Spleen (tissue), 11 donors: ENCODE results near the gene VPS8. TPM values are rescaled to one million over a fixed set of nuclear protein-coding genes. Genes with fewer than 3 reads are reported as not detected.

Experiments used
- DNase-seq: peaks from one replicate; pipeline ENCODE4 v3.0.0-alpha.2; 2020
- H3K27ac ChIP-seq, 8 donors: fragments of 200-600 bp; sonication (generic) in 7 of 8; 1 replicate in 4 of 8; 2 replicates in 4 of 8; pipeline versions ENCODE4 v1.5.0 to v1.8.0; 2016 to 2021; ENCODE audit warnings: inconsistent platforms in 4 of 8, mild to moderate bottlenecking in 4 of 8, moderate library complexity in 1 of 8
- H3K27me3 ChIP-seq, 7 donors: fragments of 200-600 bp; sonication (generic) in 6 of 7; replicated peaks in 1 of 7; 1 replicate in 4 of 7; 2 replicates in 3 of 7; pipeline versions ENCODE4 v1.5.0 to v1.8.0; 2016 to 2021; ENCODE audit warnings: inconsistent platforms in 3 of 7, mild to moderate bottlenecking in 1 of 7
- H3K36me3 ChIP-seq, 6 donors: fragments of 200-600 bp; sonication (generic) in 5 of 6; 1 replicate in 4 of 6; 2 replicates in 2 of 6; pipeline versions ENCODE4 v1.5.0 to v1.8.0; 2016 to 2021; ENCODE audit warnings: inconsistent platforms in 2 of 6
- H3K4me1 ChIP-seq, 6 donors: fragments of 200-600 bp; sonication (generic) in 5 of 6; 1 replicate in 3 of 6; 2 replicates in 3 of 6; pipeline versions ENCODE4 v1.5.0 to v1.8.0; 2016 to 2021; ENCODE audit warnings: inconsistent platforms in 3 of 6
- H3K4me3 ChIP-seq, 8 donors: fragments of 200-600 bp; sonication (generic) in 7 of 8; 1 replicate in 4 of 8; 2 replicates in 4 of 8; pipeline versions ENCODE4 v1.5.0 to v1.8.0; 2016 to 2021; ENCODE audit warnings: inconsistent platforms in 4 of 8, mild to moderate bottlenecking in 4 of 8, moderate library complexity in 2 of 8
- H3K9me3 ChIP-seq, 8 donors: fragments of 200-600 bp; sonication (generic) in 7 of 8; 1 replicate in 4 of 8; 2 replicates in 4 of 8; pipeline versions ENCODE4 v1.5.0 to v1.8.0; 2016 to 2021; ENCODE audit warnings: inconsistent platforms in 4 of 8
- CTCF ChIP-seq, 11 experiments: fragments of 200-600 bp in 7 of 11; fragments of 450-650 bp in 4 of 11; sonication (generic) in 4 of 11; IDR thresholded peaks in 8 of 11; conservative IDR thresholded peaks in 3 of 11; 1 replicate in 7 of 11; 2 replicates in 4 of 11; pipeline versions ENCODE4 v1.4.0 to v1.8.0; 2016 to 2021; ENCODE audit warnings: antibody characterized with exemption in 11 of 11, inconsistent platforms in 4 of 11, mild to moderate bottlenecking in 1 of 11
- POLR2A ChIP-seq, 3 donors: fragments of 450-650 bp; IDR thresholded peaks; one replicate each; pipeline ENCODE4 v1.5.1; 2017; ENCODE audit warnings: antibody characterized with exemption in 3 of 3, mild to moderate bottlenecking in 1 of 3
- POLR2AphosphoS5 ChIP-seq, 3 donors: sonication (generic); formaldehyde crosslinking; IDR thresholded peaks; one replicate each; pipeline ENCODE4 v1.5.1; 2017; ENCODE audit warnings: antibody characterized with exemption in 3 of 3
- WGBS, 5 donors: extraction: QIAGEN DNeasy Blood & Tissue Kit in 3 of 5; methylation state at CpG; one replicate each; pipeline versions ENCODE4 v1.1.5 to v1.1.7; 2013 to 2018; 5-methylcytosine and 5-hydroxymethylcytosine counted together
- intact Hi-C: fragments of 100-400 bp; cut with DNase I; formaldehyde crosslinking; loops from one replicate; pipeline ENCODE4 v1.15.0; 2023; ENCODE audit warnings: low total_unique reads
- polyA plus RNA-seq, 3 donors: library from polyadenylated mRNA; stranded (reverse); fragments of 200-250 nt; gene quantifications; one replicate each; pipeline ENCODE4 v1.2.1, GENCODE V29; 2013
- total RNA-seq, 7 donors: library from RNA; depleted of rRNA in 3 of 7; stranded (reverse); fragments of >200 nt in 3 of 7; fragmentation: NEBNext Ultra II Directional in 4 of 7; extraction: Animal tissue kit (Norgen Biotek cat#: 25700) in 4 of 7; gene quantifications; one replicate each; pipeline versions ENCODE4 v1.1.0 to v1.2.1, GENCODE V29; 2016 to 2021
- donor health status: healthy with polysubstance abuse.
- donor health status: DM: no; HTN: no; CAD: no; lungs with moderate emphysema.
- donor health status: DM: no; HTN: no; CAD: no.
- donor health status: Bipolar disorder and iron deficiency.
- donor health status: healthy.
- donor health status: DM: no; HTN: no; CAD: no.
- donor health status: DM: yes; HTN: yes; CAD: no.

VPS8 gene
- total and polyA plus RNA-seq, 10 donors, result 9.1 to 169 (median 97.5) TPM

GRCh38 chr3:184848934-184849333, 37.0 kb downstream of the VPS8 start:
- no peaks in the 10 kb centered on the region for H3K4me1 ChIP-seq
- no peak for DNase-seq
- no peak overlapping the region for H3K4me3 ChIP-seq
- no peak overlapping the region for H3K27ac ChIP-seq
- 94 to 96% (median 95%) methylated on average over 4 of the region's 4 CpGs for WGBS, 5 donors
- TF ChIP-seq POLR2AphosphoS5 (IDR thresholded peaks at IDR 0.05) (no peak), CTCF (IDR thresholded peaks at IDR 0.05 in 8 of 11, conservative IDR thresholded peaks at IDR 0.05 in 3 of 11) (no peak), POLR2A (IDR thresholded peaks at IDR 0.05) (no peak)
- H3K36me3 ChIP-seq, result peaks cover 0 to 61% (median 42%) of the 10 kb centered on the region in 6 donors
- H3K27me3 ChIP-seq, result no peaks in the 10 kb centered on the region
- H3K9me3 ChIP-seq, result no peaks in the 10 kb centered on the region
- intact Hi-C loops, result no loop called here

- TF ChIP-seq POLR2A (IDR thresholded peaks at IDR 0.05), result no peak
- no peak for TF ChIP-seq POLR2AphosphoS5 (IDR thresholded peaks at IDR 0.05)
- TF ChIP-seq CTCF (IDR thresholded peaks at IDR 0.05 in 8 of 11, conservative IDR thresholded peaks at IDR 0.05 in 3 of 11), result no peak
- intact Hi-C loops, result no loop called here
- no peaks in the 10 kb centered on the region for H3K27me3 ChIP-seq
- H3K4me1 ChIP-seq, result no peaks in the 10 kb centered on the region
- no peak for DNase-seq
- H3K27ac ChIP-seq, result no peak overlapping the region
- H3K9me3 ChIP-seq, result no peaks in the 10 kb centered on the region
- no peak overlapping the region for H3K4me3 ChIP-seq
- H3K36me3 ChIP-seq, result peaks cover 0 to 74% (median 55%) of the 10 kb centered on the region in 6 donors
- 95 to 99% (median 98%) methylated on average over 2 of the region's 2 CpGs for WGBS, 5 donors
These were observed 38.2 kb downstream of the VPS8 start for GRCh38 chr3:184850201-184850600.

GRCh38 chr3:184857099-184857498, 45.1 kb downstream of the VPS8 start:
- intact Hi-C loops, result no loop called here
- DNase-seq, result no peak
- no peaks in the 10 kb centered on the region for H3K4me1 ChIP-seq
- TF ChIP-seq POLR2AphosphoS5 (IDR thresholded peaks at IDR 0.05), result no peak
- no peak overlapping the region for H3K27ac ChIP-seq
- WGBS, 5 donors, result 95 to 100% (median 97%) methylated on average over 2 of the region's 2 CpGs
- H3K36me3 ChIP-seq, result peaks cover 0 to 100% (median 81%) of the 10 kb centered on the region in 6 donors
- no peaks in the 10 kb centered on the region for H3K9me3 ChIP-seq
- no peaks in the 10 kb centered on the region for H3K27me3 ChIP-seq
- H3K4me3 ChIP-seq, result no peak overlapping the region

- H3K9me3 ChIP-seq, result no peaks in the 10 kb centered on the region
- peaks cover 5 to 100% (median 64%) of the 10 kb centered on the region in 6 donors for H3K36me3 ChIP-seq
- H3K27me3 ChIP-seq, result no peaks in the 10 kb centered on the region
- no peaks in the 10 kb centered on the region for H3K4me1 ChIP-seq
- no peak for DNase-seq
- TF ChIP-seq POLR2A (IDR thresholded peaks at IDR 0.05) (no peak), POLR2AphosphoS5 (IDR thresholded peaks at IDR 0.05) (no peak), CTCF (IDR thresholded peaks at IDR 0.05 in 8 of 11, conservative IDR thresholded peaks at IDR 0.05 in 3 of 11) (no peak)
- H3K27ac ChIP-seq, result peak overlapping the region in 1 of 8 donors; percentile 69
- no peak overlapping the region for H3K4me3 ChIP-seq
- intact Hi-C loops, result no loop called here
These were observed 52.0 kb downstream of the VPS8 start for GRCh38 chr3:184864000-184864399.

- intact Hi-C loops, result no loop called here
- DNase-seq, result no peak
- H3K4me3 ChIP-seq, result no peak overlapping the region
- TF ChIP-seq CTCF (IDR thresholded peaks at IDR 0.05 in 8 of 11, conservative IDR thresholded peaks at IDR 0.05 in 3 of 11), result no peak
- no peak for TF ChIP-seq POLR2AphosphoS5 (IDR thresholded peaks at IDR 0.05)
- no peak for TF ChIP-seq POLR2A (IDR thresholded peaks at IDR 0.05)
- 78 to 89% (median 82%) methylated on average over 2 of the region's 2 CpGs for WGBS, 5 donors
- H3K36me3 ChIP-seq, result peaks cover 0 to 100% (median 51%) of the 10 kb centered on the region in 6 donors
- H3K27me3 ChIP-seq, result no peaks in the 10 kb centered on the region
- no peaks in the 10 kb centered on the region for H3K9me3 ChIP-seq
- no peaks in the 10 kb centered on the region for H3K4me1 ChIP-seq
- H3K27ac ChIP-seq, result no peak overlapping the region
These were observed 56.5 kb downstream of the VPS8 start for GRCh38 chr3:184868477-184868876.
